DMS 273 treated with DMSO at 0.1 percent for 48 hours (cell line): Measurements from ENCODE around the gene DENND6A.

Experiments used
- DNase-seq: peaks from one replicate; lab custom pipeline; 2025; lab: John Stamatoyannopoulos, UW

DENND6A gene

GRCh38 chr3:57575966-57576626 lies 116.8 kb downstream of the DENND6A start:
- DNase-seq: no peak
